SU-DHL-6 (cell line): ENCODE results near the gene PRCC.
A peak's percentile ranks its signal among the peaks of the same experiment; 100 is the strongest.
"Not testable (repeated sequence)": the region's sequence is repeated elsewhere in the genome, so short reads cannot be mapped to it uniquely, and the experiment has no call there.

Experiments used
- H2AFZ ChIP-seq: fragments of 200-600 bp; sonication (generic); 2 replicates; pipeline ENCODE4 v1.6.1; 2014; ENCODE audit warnings: low read depth, mild to moderate bottlenecking, moderate library complexity, mixed read lengths, antibody characterized with exemption, low read length; ENCODE audit not compliant: severe bottlenecking
- H3F3A ChIP-seq: fragments of 200-600 bp; shearing (Covaris generic); 2 replicates; pipeline ENCODE4 v1.6.0; 2016; ENCODE audit warnings: antibody characterized with exemption, mild to moderate bottlenecking; ENCODE audit not compliant: insufficient read depth
- H3K27ac ChIP-seq: fragments of 200-600 bp; sonication (generic); 2 replicates; pipeline ENCODE4 v1.5.1; 2016; ENCODE audit warnings: low read depth, mild to moderate bottlenecking, low read length, moderate library complexity, mixed read lengths
- H3K27me3 ChIP-seq: fragments of 200-600 bp; sonication (generic), shearing (Covaris generic); 2 replicates; pipeline ENCODE4 v1.6.0; 2014; ENCODE audit warnings: mild to moderate bottlenecking, low read length
- H3K36me3 ChIP-seq: fragments of 200-600 bp; sonication (generic); 2 replicates; pipeline ENCODE4 v1.6.1; 2014; ENCODE audit warnings: mild to moderate bottlenecking, low read length, mixed read lengths
- H3K4me2 ChIP-seq: fragments of 300-600, 200-600 bp; shearing (Covaris generic), sonication (generic); 2 replicates; pipeline ENCODE4 v1.6.0; 2014; ENCODE audit warnings: low read length, low read depth, mild to moderate bottlenecking; ENCODE audit not compliant: poor library complexity, severe bottlenecking
- H3K4me3 ChIP-seq: fragments of 200-600 bp; sonication (generic); 2 replicates; pipeline ENCODE4 v1.5.1; 2014; ENCODE audit warnings: antibody characterized with exemption, low read length, mild to moderate bottlenecking, mixed read lengths; ENCODE audit not compliant: insufficient read depth, poor library complexity, severe bottlenecking
- H3K79me2 ChIP-seq: fragments of 200-600 bp; sonication (generic); 2 replicates; pipeline ENCODE4 v1.6.1; 2014; ENCODE audit warnings: mild to moderate bottlenecking, low read length, moderate library complexity; ENCODE audit not compliant: insufficient read depth
- H3K9ac ChIP-seq: fragments of 200-600 bp; sonication (generic); 2 replicates; pipeline ENCODE4 v1.7.0; 2014; ENCODE audit warnings: mild to moderate bottlenecking, low read length
- H3K9me2 ChIP-seq: fragments of 200-600 bp; sonication (generic); replicated peaks from 2 replicates; pipeline ENCODE4 v1.6.1; 2014; ENCODE audit warnings: low read length; ENCODE audit not compliant: insufficient read depth
- H3K9me3 ChIP-seq: fragments of 200-600 bp; sonication (generic); 2 replicates; pipeline ENCODE4 v1.6.1; 2014; ENCODE audit warnings: low read length, mixed read lengths; ENCODE audit not compliant: insufficient read depth
- H4K20me1 ChIP-seq: fragments of 200-600 bp; sonication (generic); 2 replicates; pipeline ENCODE4 v1.6.1; 2014; ENCODE audit warnings: low read depth, mild to moderate bottlenecking, antibody characterized with exemption, low read length, moderate library complexity, mixed read lengths
- EZH2phosphoT487 ChIP-seq: fragments of 200-600 bp; sonication (generic), shearing (Covaris generic); conservative IDR thresholded peaks from 2 replicates; pipeline ENCODE4 v1.6.1; 2018; ENCODE audit warnings: mild to moderate bottlenecking, antibody characterized with exemption, low read length, moderate library complexity, mixed read lengths
- TF ChIP-seq, protein P1 (sequence below): fragments of 200-600 bp; sonication (generic); IDR thresholded peaks from one replicate; pipeline ENCODE4 v1.5.1; 2017; ENCODE audit warnings: antibody characterized with exemption, mild to moderate bottlenecking, low read length, moderate library complexity; ENCODE audit not compliant: insufficient read depth, poor library complexity, severe bottlenecking

PRCC gene

DNA sequence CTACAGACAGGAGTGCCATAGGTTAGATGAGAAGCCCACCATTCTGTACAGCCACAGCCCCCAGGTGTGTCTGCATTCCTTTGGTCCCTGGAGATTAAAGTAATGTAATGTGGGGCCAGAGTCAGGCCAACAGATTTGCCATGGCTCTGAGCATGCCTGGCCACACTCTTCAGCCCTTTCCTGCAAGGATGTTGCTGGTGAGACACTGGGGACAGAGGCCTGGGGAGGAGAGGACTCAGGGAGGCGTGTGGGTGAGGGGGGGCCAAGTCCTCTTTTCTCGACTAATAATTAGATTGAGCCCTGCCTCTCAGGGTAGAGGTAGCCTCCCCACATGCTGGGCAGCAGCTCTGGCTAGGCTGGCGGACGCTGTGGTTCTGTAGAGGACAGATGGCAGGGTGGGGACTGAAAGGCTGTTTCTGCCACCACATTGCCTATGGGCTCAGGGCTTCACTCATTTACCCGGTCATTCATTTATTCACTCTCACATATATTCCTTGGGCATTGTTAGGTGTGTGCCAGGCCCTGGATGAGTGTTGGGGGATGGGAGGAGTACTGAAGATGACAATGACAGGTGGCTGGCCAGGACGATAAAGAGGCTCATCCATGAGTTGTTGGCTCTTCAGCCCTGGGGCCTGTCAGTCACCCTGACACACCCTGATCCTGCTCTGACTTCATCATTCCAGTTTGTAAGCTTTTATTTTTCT lies 7.1 kb upstream of the PRCC start:
- Histone ChIP-seq H3K27me3 (no peaks in the 10 kb centered on the region), H3K79me2 (no peaks in the 10 kb centered on the region), H3K36me3 (no peaks in the 10 kb centered on the region), H3K27ac (no peak overlapping the region), H3K4me2 (no peak overlapping the region), H2AFZ (no peak overlapping the region), H4K20me1 (no peaks in the 10 kb centered on the region), H3K9ac (no peak overlapping the region), H3F3A (no peaks in the 10 kb centered on the region), H3K9me3 (no peaks in the 10 kb centered on the region), H3K4me3 (no peak overlapping the region), H3K9me2 (no peaks in the 10 kb centered on the region)
- TF ChIP-seq, protein P1, sequence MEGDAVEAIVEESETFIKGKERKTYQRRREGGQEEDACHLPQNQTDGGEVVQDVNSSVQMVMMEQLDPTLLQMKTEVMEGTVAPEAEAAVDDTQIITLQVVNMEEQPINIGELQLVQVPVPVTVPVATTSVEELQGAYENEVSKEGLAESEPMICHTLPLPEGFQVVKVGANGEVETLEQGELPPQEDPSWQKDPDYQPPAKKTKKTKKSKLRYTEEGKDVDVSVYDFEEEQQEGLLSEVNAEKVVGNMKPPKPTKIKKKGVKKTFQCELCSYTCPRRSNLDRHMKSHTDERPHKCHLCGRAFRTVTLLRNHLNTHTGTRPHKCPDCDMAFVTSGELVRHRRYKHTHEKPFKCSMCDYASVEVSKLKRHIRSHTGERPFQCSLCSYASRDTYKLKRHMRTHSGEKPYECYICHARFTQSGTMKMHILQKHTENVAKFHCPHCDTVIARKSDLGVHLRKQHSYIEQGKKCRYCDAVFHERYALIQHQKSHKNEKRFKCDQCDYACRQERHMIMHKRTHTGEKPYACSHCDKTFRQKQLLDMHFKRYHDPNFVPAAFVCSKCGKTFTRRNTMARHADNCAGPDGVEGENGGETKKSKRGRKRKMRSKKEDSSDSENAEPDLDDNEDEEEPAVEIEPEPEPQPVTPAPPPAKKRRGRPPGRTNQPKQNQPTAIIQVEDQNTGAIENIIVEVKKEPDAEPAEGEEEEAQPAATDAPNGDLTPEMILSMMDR, result no peak
- no peak for TF ChIP-seq EZH2phosphoT487

DNA sequence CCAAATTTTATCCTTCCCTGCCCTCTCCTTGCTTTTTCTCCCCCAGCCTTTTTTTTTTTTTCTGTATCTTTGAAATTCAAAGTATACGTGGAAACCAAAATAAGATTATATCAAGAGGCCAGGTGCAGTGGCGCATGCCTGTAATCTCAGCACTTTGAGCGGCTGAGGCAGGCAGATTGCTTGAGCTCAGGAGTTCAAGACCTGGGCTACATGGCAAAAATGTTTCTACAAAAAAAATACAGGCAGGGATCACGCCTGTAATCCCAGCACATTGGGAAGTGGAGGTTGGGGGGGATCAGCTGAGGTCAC lies 6.6 kb upstream of the PRCC start:
- no peaks in the 10 kb centered on the region for H3K79me2 ChIP-seq
- TF ChIP-seq, protein P1, result no peak
- no peak for TF ChIP-seq EZH2phosphoT487
- H3K9me3 ChIP-seq, result no peaks in the 10 kb centered on the region
- H3K4me2 ChIP-seq, result no peak overlapping the region
- no peak overlapping the region for H3K27ac ChIP-seq
- no peak overlapping the region for H3K9ac ChIP-seq
- H2AFZ ChIP-seq, result no peak overlapping the region
- H3K27me3 ChIP-seq, result no peaks in the 10 kb centered on the region
- H3F3A ChIP-seq, result no peaks in the 10 kb centered on the region
- no peaks in the 10 kb centered on the region for H4K20me1 ChIP-seq
- H3K4me3 ChIP-seq, result no peak overlapping the region
- no peaks in the 10 kb centered on the region for H3K36me3 ChIP-seq
- H3K9me2 ChIP-seq, result no peaks in the 10 kb centered on the region

DNA sequence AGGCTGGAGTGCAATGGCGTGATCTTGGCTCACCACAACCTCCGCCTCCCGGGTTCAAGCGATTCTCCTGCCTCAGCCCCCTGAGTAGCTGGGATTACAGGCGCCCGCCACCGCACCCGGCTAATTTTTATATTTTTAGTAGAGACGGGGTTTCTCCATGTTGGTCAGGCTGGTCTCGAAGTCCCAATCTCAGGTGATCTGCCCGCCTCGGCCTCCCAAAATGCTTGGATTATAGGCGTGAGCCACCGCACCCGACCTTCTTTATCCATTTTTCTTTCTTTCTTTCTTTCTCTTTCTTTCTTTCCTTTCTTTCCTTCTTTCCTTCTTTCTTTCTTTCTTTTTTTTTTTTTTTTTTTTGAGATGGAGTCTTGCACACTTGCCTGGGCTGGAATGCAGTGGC lies 2.2 kb upstream of the PRCC start:
- not testable (repeated sequence) for H3K27me3 ChIP-seq, H4K20me1 ChIP-seq, H2AFZ ChIP-seq, H3K9me3 ChIP-seq, H3K4me3 ChIP-seq, H3K9ac ChIP-seq, H3K27ac ChIP-seq, H3K36me3 ChIP-seq, H3K9me2 ChIP-seq, H3F3A ChIP-seq, H3K4me2 ChIP-seq
- peaks cover 27% of the 10 kb centered on the region for H3K79me2 ChIP-seq

- no peaks in the 10 kb centered on the region for H3K9me2 ChIP-seq
- H2AFZ ChIP-seq, result no peak overlapping the region
- H3K4me2 ChIP-seq, result peak overlapping the region; percentile 68
- H3K9ac ChIP-seq, result peak overlapping the region; percentile 71; the same call in 1 of the 2 replicates
- TF ChIP-seq EZH2phosphoT487, result no peak
- TF ChIP-seq, protein P1, result no peak
- no peak overlapping the region for H3K4me3 ChIP-seq
- H3K27me3 ChIP-seq, result no peaks in the 10 kb centered on the region
- H4K20me1 ChIP-seq, result no peaks in the 10 kb centered on the region
- H3K27ac ChIP-seq, result no peak overlapping the region
- no peaks in the 10 kb centered on the region for H3K36me3 ChIP-seq
- no peaks in the 10 kb centered on the region for H3F3A ChIP-seq
- no peaks in the 10 kb centered on the region for H3K9me3 ChIP-seq
- H3K79me2 ChIP-seq, result peaks cover 32% of the 10 kb centered on the region
Observed at GRCh38 chr1:156765666-156766065, 1.7 kb upstream of the PRCC start.
